ENCODE data around the gene SLC7A6OS.

Gene SLC7A6OS

DNA sequence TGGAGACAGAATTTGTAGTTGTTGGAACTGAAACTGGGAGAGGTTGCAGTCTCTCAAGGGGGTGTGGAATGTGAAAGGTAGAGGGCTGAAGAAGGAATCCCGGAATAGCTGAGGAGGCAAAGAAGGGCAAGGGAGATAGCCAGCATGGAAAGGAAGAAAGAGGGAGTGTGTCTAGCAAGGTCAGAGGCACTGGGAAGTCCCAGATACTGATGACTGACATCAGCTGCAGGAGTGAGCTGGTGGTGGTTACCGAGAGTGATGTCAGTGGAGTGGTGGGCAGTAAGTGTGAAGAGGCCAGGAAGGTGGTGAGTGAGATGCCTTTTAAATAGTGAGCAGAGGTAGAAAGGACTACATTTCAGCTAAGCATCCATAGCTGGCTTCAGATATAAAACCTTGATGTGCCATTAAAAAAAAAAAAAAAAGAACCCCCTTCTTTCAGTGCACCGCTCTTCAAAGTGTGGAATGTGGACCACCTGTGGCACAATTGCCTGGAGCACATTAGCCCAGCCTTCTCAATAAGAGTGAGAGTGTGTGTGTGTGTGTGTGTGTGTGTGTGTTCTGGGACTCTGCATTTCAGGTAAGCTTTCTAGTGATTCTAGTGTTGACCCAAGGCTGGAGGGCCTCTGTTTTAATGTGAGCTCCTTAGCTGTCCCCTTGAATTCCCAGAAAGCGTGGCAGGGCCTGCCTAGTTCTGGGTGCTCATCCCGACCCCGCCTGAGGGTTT lies 8.6 kb upstream of the SLC7A6OS start:
- 93% methylated on average over 6 of the region's 6 CpGs for WGBS
- peaks cover 74% of the 10 kb centered on the region for H3K36me3 ChIP-seq (ENCODE audit: insufficient read depth, low read length)

GRCh38 chr16:68313116-68313515 lies 2.4 kb upstream of the SLC7A6OS start:
- WGBS: 98% methylated on average over 4 of the region's 4 CpGs
- Histone ChIP-seq H3K9ac (ENCODE audit: low read depth, low read length) (no peak overlapping the region), H3K27ac (ENCODE audit: low read depth, low read length) (no peak overlapping the region)

More for the DNA sequence above, 8.6 kb upstream of the SLC7A6OS start:
- Histone ChIP-seq H3K9me3 (ENCODE audit: insufficient read depth, low read depth, low read length) (no peaks in the 10 kb centered on the region), H3K27me3 (ENCODE audit: insufficient read depth, low read length) (no peaks in the 10 kb centered on the region), H3K4me3 (ENCODE audit: low read length) (no peak overlapping the region), H3K4me1 (ENCODE audit: insufficient read depth, low read length) (no peaks in the 10 kb centered on the region), H3K27ac (ENCODE audit: low read depth, low read length) (no peak overlapping the region), H3K9ac (ENCODE audit: low read depth, low read length) (no peak overlapping the region)

GRCh38 chr16:68310437-68310773 lies 341 bp downstream of the SLC7A6OS start:
- peak overlapping the region; percentile 93 for H3K9ac ChIP-seq (ENCODE audit: low read depth, low read length)
- under 1% methylated on average over 29 of the region's 29 CpGs for WGBS
- H3K36me3 ChIP-seq (ENCODE audit: insufficient read depth, low read length): peaks cover 49% of the 10 kb centered on the region
- H3K4me3 ChIP-seq (ENCODE audit: low read length): peak overlapping the region; percentile 96
- H3K4me1 ChIP-seq (ENCODE audit: insufficient read depth, low read length): peaks cover 5% of the 10 kb centered on the region
- peak overlapping the region; percentile 84 for H3K27ac ChIP-seq (ENCODE audit: low read depth, low read length)
- no peaks in the 10 kb centered on the region for H3K27me3 ChIP-seq (ENCODE audit: insufficient read depth, low read length)
- H3K9me3 ChIP-seq (ENCODE audit: insufficient read depth, low read depth, low read length): no peaks in the 10 kb centered on the region

More at GRCh38 chr16:68313116-68313515, 2.4 kb upstream of the SLC7A6OS start:
- H3K36me3 ChIP-seq (ENCODE audit: insufficient read depth, low read length): peaks cover 47% of the 10 kb centered on the region
- H3K4me1 ChIP-seq (ENCODE audit: insufficient read depth, low read length): peaks cover 5% of the 10 kb centered on the region
- H3K27me3 ChIP-seq (ENCODE audit: insufficient read depth, low read length): no peaks in the 10 kb centered on the region
- H3K4me3 ChIP-seq (ENCODE audit: low read length): no peak overlapping the region
- H3K9me3 ChIP-seq (ENCODE audit: insufficient read depth, low read depth, low read length): no peaks in the 10 kb centered on the region

DNA sequence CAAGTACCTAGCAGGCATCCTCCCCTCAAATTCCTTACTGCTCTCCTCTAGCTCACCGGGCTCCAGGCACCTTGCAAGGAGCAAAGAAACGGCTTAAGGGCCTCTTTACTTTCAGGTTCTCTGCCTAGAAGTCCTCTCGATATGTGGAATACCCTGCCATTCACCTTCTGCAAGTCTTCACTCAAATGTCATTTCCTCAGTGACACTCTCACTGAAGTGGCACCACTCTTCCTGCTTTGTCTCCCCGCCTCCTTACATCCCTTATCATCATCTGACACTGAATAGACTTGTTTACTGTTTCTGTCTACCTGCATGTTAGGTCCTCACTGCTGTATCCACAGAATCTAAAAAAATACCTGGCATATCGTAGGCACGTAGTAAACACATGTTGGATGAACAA lies 947 bp downstream of the SLC7A6OS start:
- no peaks in the 10 kb centered on the region for H3K27me3 ChIP-seq (ENCODE audit: insufficient read depth, low read length)
- peak overlapping the region; percentile 96 for H3K4me3 ChIP-seq (ENCODE audit: low read length)
- no peak overlapping the region for H3K27ac ChIP-seq (ENCODE audit: low read depth, low read length)
- WGBS: 67% methylated on average over 6 of the region's 6 CpGs
- H3K4me1 ChIP-seq (ENCODE audit: insufficient read depth, low read length): peaks cover 5% of the 10 kb centered on the region
- no peaks in the 10 kb centered on the region for H3K9me3 ChIP-seq (ENCODE audit: insufficient read depth, low read depth, low read length)
- H3K9ac ChIP-seq (ENCODE audit: low read depth, low read length): peak overlapping the region; percentile 93
- peaks cover 49% of the 10 kb centered on the region for H3K36me3 ChIP-seq (ENCODE audit: insufficient read depth, low read length)

DNA sequence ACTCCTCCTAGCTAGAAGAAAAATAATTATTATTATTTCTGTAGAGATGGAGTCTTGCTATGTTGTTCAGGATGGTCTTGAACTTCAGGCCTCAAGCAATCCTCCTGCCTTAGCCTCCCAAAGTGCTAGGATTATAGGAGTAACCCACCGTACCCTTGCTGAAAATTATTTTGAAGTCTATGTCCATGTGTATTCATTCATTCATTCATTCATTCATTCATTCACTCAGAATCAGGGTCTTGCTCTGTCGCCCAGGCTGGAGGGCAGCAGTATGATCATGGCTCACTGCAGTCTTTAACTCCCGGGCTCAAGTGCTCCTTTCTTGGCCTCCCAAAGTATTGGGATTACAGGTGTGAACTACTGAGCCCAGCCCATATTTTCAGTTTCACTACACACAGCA lies 4.1 kb downstream of the SLC7A6OS start:
- 93% methylated on average over 3 of the region's 3 CpGs for WGBS
- H3K27me3 ChIP-seq (ENCODE audit: insufficient read depth, low read length): no peaks in the 10 kb centered on the region
- no peak overlapping the region for H3K9ac ChIP-seq (ENCODE audit: low read depth, low read length)
- H3K9me3 ChIP-seq (ENCODE audit: insufficient read depth, low read depth, low read length): no peaks in the 10 kb centered on the region
- H3K27ac ChIP-seq (ENCODE audit: low read depth, low read length): no peak overlapping the region
- H3K4me1 ChIP-seq (ENCODE audit: insufficient read depth, low read length): peaks cover 5% of the 10 kb centered on the region
- no peak overlapping the region for H3K4me3 ChIP-seq (ENCODE audit: low read length)
- peaks cover 69% of the 10 kb centered on the region for H3K36me3 ChIP-seq (ENCODE audit: insufficient read depth, low read length)

- WGBS: 89% methylated on average over 7 of the region's 7 CpGs
- H3K9me3 ChIP-seq (ENCODE audit: insufficient read depth, low read depth, low read length): no peaks in the 10 kb centered on the region
- H3K27ac ChIP-seq (ENCODE audit: low read depth, low read length): no peak overlapping the region
- no peaks in the 10 kb centered on the region for H3K27me3 ChIP-seq (ENCODE audit: insufficient read depth, low read length)
- no peak overlapping the region for H3K9ac ChIP-seq (ENCODE audit: low read depth, low read length)
- H3K36me3 ChIP-seq (ENCODE audit: insufficient read depth, low read length): peaks cover 96% of the 10 kb centered on the region
- H3K4me1 ChIP-seq (ENCODE audit: insufficient read depth, low read length): no peaks in the 10 kb centered on the region
- H3K4me3 ChIP-seq (ENCODE audit: low read length): no peak overlapping the region
These were observed 9.8 kb downstream of the SLC7A6OS start for GRCh38 chr16:68300734-68301459.

GRCh38 chr16:68299571-68300453 lies 10.9 kb downstream of the SLC7A6OS start:
- Histone ChIP-seq H3K27ac (ENCODE audit: low read depth, low read length) (no peak overlapping the region), H3K27me3 (ENCODE audit: insufficient read depth, low read length) (no peaks in the 10 kb centered on the region), H3K36me3 (ENCODE audit: insufficient read depth, low read length) (peaks cover 95% of the 10 kb centered on the region), H3K4me3 (ENCODE audit: low read length) (no peak overlapping the region), H3K9ac (ENCODE audit: low read depth, low read length) (no peak overlapping the region), H3K9me3 (ENCODE audit: insufficient read depth, low read depth, low read length) (no peaks in the 10 kb centered on the region), H3K4me1 (ENCODE audit: insufficient read depth, low read length) (no peaks in the 10 kb centered on the region)
- 95% methylated on average over 11 of the region's 11 CpGs for WGBS

DNA sequence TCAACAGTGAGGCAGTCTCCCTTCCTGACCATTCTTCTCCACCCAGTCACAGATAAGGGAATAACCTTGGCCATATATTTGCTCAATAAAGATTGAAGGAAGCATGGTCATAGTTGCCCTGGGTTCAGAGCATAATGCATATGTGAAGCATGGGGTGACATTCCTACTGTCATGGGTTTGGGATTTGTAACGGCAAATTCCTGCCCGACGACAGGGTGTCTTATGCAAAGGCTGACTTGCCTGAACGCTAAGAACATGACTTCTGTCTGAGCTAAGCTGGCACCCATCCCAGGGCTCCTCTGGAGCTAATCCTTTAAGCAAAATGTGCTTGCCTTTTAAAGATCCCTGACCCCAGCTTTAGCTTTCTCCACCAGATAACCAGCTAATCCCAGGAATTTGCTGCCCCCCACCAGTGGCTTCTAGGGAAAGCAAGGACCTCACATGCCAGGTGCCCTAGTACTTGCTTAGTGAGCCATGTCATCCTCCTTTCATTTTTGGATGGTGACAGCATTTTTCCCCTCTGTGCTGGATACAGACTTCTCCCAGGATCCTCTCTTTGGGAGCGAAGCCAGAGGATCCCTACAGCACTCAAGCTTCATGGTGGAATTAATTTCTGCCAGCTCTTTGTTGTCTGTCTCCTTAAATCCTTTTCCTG lies 11.7 kb downstream of the SLC7A6OS start:
- H3K27ac ChIP-seq (ENCODE audit: low read depth, low read length): no peak overlapping the region

GRCh38 chr16:68298312-68298711 lies 12.4 kb downstream of the SLC7A6OS start:
- Histone ChIP-seq H3K27ac (ENCODE audit: low read depth, low read length) (no peak overlapping the region), H3K27me3 (ENCODE audit: insufficient read depth, low read length) (no peaks in the 10 kb centered on the region), H3K9ac (ENCODE audit: low read depth, low read length) (no peak overlapping the region), H3K36me3 (ENCODE audit: insufficient read depth, low read length) (peaks cover 91% of the 10 kb centered on the region), H3K4me3 (ENCODE audit: low read length) (no peak overlapping the region), H3K9me3 (ENCODE audit: insufficient read depth, low read depth, low read length) (no peaks in the 10 kb centered on the region), H3K4me1 (ENCODE audit: insufficient read depth, low read length) (no peaks in the 10 kb centered on the region)
- 93% methylated on average over 3 of the region's 3 CpGs for WGBS

More for the DNA sequence above, 11.7 kb downstream of the SLC7A6OS start:
- H3K9me3 ChIP-seq (ENCODE audit: insufficient read depth, low read depth, low read length): no peaks in the 10 kb centered on the region
- WGBS: 88% methylated on average over 5 of the region's 5 CpGs
- H3K27me3 ChIP-seq (ENCODE audit: insufficient read depth, low read length): no peaks in the 10 kb centered on the region
- peaks cover 96% of the 10 kb centered on the region for H3K36me3 ChIP-seq (ENCODE audit: insufficient read depth, low read length)
- no peaks in the 10 kb centered on the region for H3K4me1 ChIP-seq (ENCODE audit: insufficient read depth, low read length)
- no peak overlapping the region for H3K4me3 ChIP-seq (ENCODE audit: low read length)
- no peak overlapping the region for H3K9ac ChIP-seq (ENCODE audit: low read depth, low read length)

GRCh38 chr16:68297908-68298307 lies 12.8 kb downstream of the SLC7A6OS start:
- no peak overlapping the region for H3K9ac ChIP-seq (ENCODE audit: low read depth, low read length)
- H3K4me3 ChIP-seq (ENCODE audit: low read length): no peak overlapping the region
- no peak overlapping the region for H3K27ac ChIP-seq (ENCODE audit: low read depth, low read length)
- no peaks in the 10 kb centered on the region for H3K27me3 ChIP-seq (ENCODE audit: insufficient read depth, low read length)
- H3K36me3 ChIP-seq (ENCODE audit: insufficient read depth, low read length): peaks cover 91% of the 10 kb centered on the region
- H3K9me3 ChIP-seq (ENCODE audit: insufficient read depth, low read depth, low read length): no peaks in the 10 kb centered on the region
- WGBS: 98% methylated on average over 3 of the region's 3 CpGs
- H3K4me1 ChIP-seq (ENCODE audit: insufficient read depth, low read length): no peaks in the 10 kb centered on the region
